H1 (cell line): ENCODE measurements around the gene MGMT. TPM values are rescaled to one million over a fixed set of nuclear protein-coding genes. Genes with fewer than 3 reads are reported as not detected.

ENCODE experiments used
- CTCF ChIA-PET: fragments of 300-600 bp; sonication (Branson Sonifier 250); formaldehyde crosslinking; loops from one replicate; lab custom pipeline; 2021; ENCODE audit not compliant: partially characterized antibody; lab: Charles Lee
- POLR2A ChIA-PET: fragments of 300-600 bp; sonication (Branson Sonifier 250); formaldehyde crosslinking; loops from one replicate; lab custom pipeline; 2021; ENCODE audit warnings: inconsistent platforms; ENCODE audit not compliant: partially characterized antibody; lab: Charles Lee
- DNase-seq, 2 experiments: peaks; one replicate each; pipeline versions ENCODE4 v3.0.0 to v3.0.0-alpha.2; 2010 to 2022; ENCODE audit warnings: low spot score in 2 of 2, low read depth in 1 of 2, mixed read lengths in 1 of 2
- FAIRE-seq: peaks from 2 replicates; lab custom pipeline; 2011; peaks lifted over from hg19 to GRCh38; lab: Jason Lieb, UNC
- H2AFZ ChIP-seq: 2 replicates; pipeline ENCODE4 v1.8.1; 2012; ENCODE audit warnings: low read length, inconsistent platforms
- H2AK5ac ChIP-seq: 2 replicates; pipeline ENCODE4 v1.6.1; 2013; ENCODE audit warnings: low read depth, low read length
- H2BK120ac ChIP-seq: replicated peaks from 2 replicates; pipeline ENCODE3; 2013; ENCODE audit warnings: low read depth, low read length, inconsistent platforms
- H2BK12ac ChIP-seq: 2 replicates; pipeline ENCODE4 v1.6.1; 2013; ENCODE audit warnings: low read depth, low read length
- H2BK15ac ChIP-seq: 2 replicates; pipeline ENCODE4 v1.6.1; 2013; ENCODE audit warnings: low read length
- H2BK20ac ChIP-seq: 2 replicates; pipeline ENCODE4 v1.6.1; 2013; ENCODE audit warnings: low read length
- H2BK5ac ChIP-seq: 2 replicates; pipeline ENCODE4 v1.6.1; 2013; ENCODE audit warnings: low read depth, low read length
- H3K14ac ChIP-seq: 2 replicates; pipeline ENCODE4 v1.6.1; 2013; ENCODE audit warnings: inconsistent platforms; ENCODE audit not compliant: insufficient read length
- H3K18ac ChIP-seq: 2 replicates; pipeline ENCODE4 v1.6.1; 2013; ENCODE audit warnings: low read length; ENCODE audit errors: extremely low read depth
- H3K23ac ChIP-seq: 2 replicates; pipeline ENCODE4 v1.6.1; 2013; ENCODE audit warnings: inconsistent platforms; ENCODE audit not compliant: insufficient read length
- H3K23me2 ChIP-seq: 2 replicates; pipeline ENCODE4 v1.6.1; 2013; ENCODE audit warnings: low read depth, low read length
- H3K27ac ChIP-seq: 2 replicates; pipeline ENCODE4 v1.6.1; 2011; ENCODE audit warnings: low read depth, low read length, inconsistent platforms
- H3K27me3 ChIP-seq, 4 experiments: replicated peaks in 1 of 4; 1 replicate in 1 of 4; 2 replicates in 3 of 4; pipeline versions ENCODE4 v1.6.1 to v1.8.1; 2011 to 2013; ENCODE audit warnings: low read length in 3 of 4, mild to moderate bottlenecking in 3 of 4, inconsistent platforms in 2 of 4, mixed read lengths in 2 of 4, moderate library complexity in 1 of 4; ENCODE audit not compliant: control insufficient read depth in 3 of 4, insufficient read depth in 3 of 4; ENCODE audit errors: extremely low read depth in 1 of 4
- H3K36me3 ChIP-seq, 4 experiments: 2 replicates each; pipeline versions ENCODE4 v1.6.1 to v1.8.1; 2011 to 2013; ENCODE audit warnings: mild to moderate bottlenecking in 4 of 4, low read length in 3 of 4, moderate library complexity in 2 of 4, control low read depth in 1 of 4, inconsistent platforms in 1 of 4; ENCODE audit not compliant: insufficient read depth in 4 of 4, control insufficient read depth in 2 of 4
- H3K4ac ChIP-seq: replicated peaks from 2 replicates; pipeline ENCODE3; 2013; ENCODE audit warnings: low read length, low read depth, mixed read lengths, inconsistent platforms; ENCODE audit not compliant: insufficient read length
- H3K4me1 ChIP-seq, 4 experiments: replicated peaks in 1 of 4; 1 replicate in 1 of 4; 2 replicates in 3 of 4; pipeline versions ENCODE4 v1.6.1 to v1.8.1; 2011 to 2013; ENCODE audit warnings: low read length in 3 of 4, inconsistent platforms in 2 of 4, mixed read lengths in 1 of 4; ENCODE audit not compliant: insufficient read depth in 4 of 4, control insufficient read depth in 3 of 4
- H3K4me2 ChIP-seq, 2 experiments: 2 replicates each; pipeline versions ENCODE4 v1.6.1 to v1.8.1; 2011 to 2013; ENCODE audit warnings: low read depth in 2 of 2, low read length in 2 of 2, control low read depth in 1 of 2, inconsistent platforms in 1 of 2, mild to moderate bottlenecking in 1 of 2; ENCODE audit not compliant: insufficient read depth in 1 of 2
- H3K4me3 ChIP-seq, 4 experiments: fragments of 200-600, 300-600 bp in 1 of 4; sonication (generic), shearing (Covaris generic), sonication (Bioruptor Twin) in 1 of 4; 2 replicates each; pipeline versions ENCODE4 v1.5.1 to v1.8.1; 2011 to 2016; ENCODE audit warnings: low read length in 4 of 4, low read depth in 3 of 4, control low read depth in 2 of 4, inconsistent platforms in 2 of 4, mild to moderate bottlenecking in 2 of 4, mixed read lengths in 1 of 4, moderate library complexity in 1 of 4; ENCODE audit not compliant: insufficient read depth in 2 of 4; ENCODE audit errors: extremely low read depth in 1 of 4
- H3K56ac ChIP-seq: replicated peaks from 2 replicates; pipeline ENCODE3; 2013; ENCODE audit warnings: low read depth, mild to moderate bottlenecking, mixed read lengths, low read length, inconsistent platforms; ENCODE audit not compliant: insufficient read length
- H3K79me1 ChIP-seq: 2 replicates; pipeline ENCODE4 v1.6.1; 2013; ENCODE audit warnings: low read depth, low read length, control low read depth
- H3K79me2 ChIP-seq, 2 experiments: 2 replicates each; pipeline versions ENCODE4 v1.6.1 to v1.8.1; 2012 to 2013; ENCODE audit warnings: low read length in 2 of 2, mild to moderate bottlenecking in 2 of 2, inconsistent platforms in 1 of 2; ENCODE audit not compliant: insufficient read depth in 2 of 2, control insufficient read depth in 1 of 2
- H3K9ac ChIP-seq, 4 experiments: replicated peaks in 1 of 4; 1 replicate in 1 of 4; 2 replicates in 3 of 4; pipeline versions ENCODE4 v1.6.1 to v1.8.1; 2011 to 2013; ENCODE audit warnings: low read depth in 3 of 4, low read length in 3 of 4, control low read depth in 2 of 4, mild to moderate bottlenecking in 2 of 4, moderate library complexity in 2 of 4, inconsistent platforms in 1 of 4; ENCODE audit errors: extremely low read depth in 1 of 4
- H3K9me3 ChIP-seq, 2 experiments: 2 replicates each; pipeline versions ENCODE4 v1.6.1 to v1.8.1; 2012 to 2013; ENCODE audit warnings: mild to moderate bottlenecking in 2 of 2, moderate library complexity in 2 of 2, control low read depth in 1 of 2, inconsistent platforms in 1 of 2, low read depth in 1 of 2, low read length in 1 of 2, mixed read lengths in 1 of 2; ENCODE audit not compliant: insufficient read depth in 2 of 2
- H4K20me1 ChIP-seq, 2 experiments: replicated peaks in 1 of 2; 2 replicates each; pipeline versions ENCODE3 to v1.8.1; 2011 to 2013; ENCODE audit warnings: inconsistent platforms in 2 of 2, low read length in 2 of 2, mild to moderate bottlenecking in 1 of 2; ENCODE audit not compliant: insufficient read depth in 2 of 2, control insufficient read depth in 1 of 2
- H4K5ac ChIP-seq: 2 replicates; pipeline ENCODE4 v1.6.1; 2013; ENCODE audit warnings: low read length, low read depth, mixed read lengths, inconsistent platforms; ENCODE audit not compliant: insufficient read length
- H4K8ac ChIP-seq: 2 replicates; pipeline ENCODE4 v1.8.0; 2013; ENCODE audit warnings: mild to moderate bottlenecking, moderate library complexity, low read length, inconsistent platforms; ENCODE audit not compliant: insufficient read depth; ENCODE audit errors: extremely low read depth
- H4K91ac ChIP-seq: replicated peaks from 2 replicates; pipeline ENCODE3; 2013; ENCODE audit warnings: low read length, mixed read lengths, inconsistent platforms; ENCODE audit not compliant: insufficient read length
- CTCF ChIP-seq, 3 experiments: IDR thresholded peaks; 1 replicate in 2 of 3; 2 replicates in 1 of 3; pipeline versions ENCODE4 v1.5.1 to v1.6.1; 2011; ENCODE audit warnings: low read length in 3 of 3, mild to moderate bottlenecking in 3 of 3, inconsistent platforms in 2 of 3, low read depth in 1 of 3, moderate library complexity in 1 of 3; ENCODE audit not compliant: insufficient read depth in 1 of 3; ENCODE audit errors: control extremely low read depth in 1 of 3
- JUN ChIP-seq: IDR thresholded peaks from 2 replicates; pipeline ENCODE4 v1.6.1; 2011; ENCODE audit warnings: low read depth, mild to moderate bottlenecking, improper control_type of control experiment, low read length
- JUND ChIP-seq: IDR thresholded peaks from 2 replicates; pipeline ENCODE4 v1.6.1; 2011; ENCODE audit warnings: mild to moderate bottlenecking, improper control_type of control experiment, low read length
- SAP30 ChIP-seq: fragments of 300-600 bp; sonication (generic); IDR thresholded peaks from 2 replicates; pipeline ENCODE4 v1.7.1; 2012; ENCODE audit warnings: low read length, moderate library complexity, mild to moderate bottlenecking, inconsistent platforms; ENCODE audit not compliant: insufficient read depth, insufficient replicate concordance
- SIX5 ChIP-seq: IDR thresholded peaks from 2 replicates; pipeline ENCODE4 v1.6.1; 2011; ENCODE audit warnings: mild to moderate bottlenecking, low read depth, low read length
- SP2 ChIP-seq: IDR thresholded peaks from 2 replicates; pipeline ENCODE4 v1.6.1; 2012; ENCODE audit warnings: mild to moderate bottlenecking, low read length, inconsistent platforms
- SRF ChIP-seq: IDR thresholded peaks from 2 replicates; pipeline ENCODE4 v1.6.1; 2011; ENCODE audit warnings: mild to moderate bottlenecking, low read depth, low read length, moderate library complexity
- TAF7 ChIP-seq: optimal IDR thresholded peaks from 2 replicates; pipeline ENCODE3; 2011; ENCODE audit warnings: low read depth, mild to moderate bottlenecking, inconsistent platforms, low read length, moderate library complexity, borderline replicate concordance
- WGBS, 2 experiments: shearing (Covaris generic) in 1 of 2; methylation state at CpG; one replicate each; pipeline versions ENCODE4 v1.1.6 to v1.1.7; 2013 to 2015; ENCODE audit warnings: low lambda C conversion rate in 2 of 2, mixed read lengths in 2 of 2, inconsistent platforms in 1 of 2, low coverage in 1 of 2, missing lambda C conversion rate in 1 of 2; ENCODE audit not compliant: insufficient replicate concordance in 2 of 2, insufficient coverage in 1 of 2, insufficient read length in 1 of 2; ENCODE audit errors: extremely low coverage in 1 of 2, missing lambda C conversion rate in 1 of 2; 5-methylcytosine and 5-hydroxymethylcytosine counted together
- polyA plus RNA-seq, 7 experiments: library from polyadenylated mRNA; depleted of rRNA in 3 of 7; stranded (reverse) in 5 of 7; unstranded in 2 of 7; fragments of >200 nt in 5 of 7; fragments of 200-250 nt in 2 of 7; gene quantifications; 1 replicate in 5 of 7; 2 replicates in 1 of 7; 4 replicates in 1 of 7; pipeline versions ENCODE4 v1.2.1 to v1.2.3, GENCODE V29; 2011 to 2013; ENCODE audit warnings: missing spikeins in 2 of 7, mixed read lengths in 2 of 7
- total RNA-seq: library from RNA; stranded (reverse); fragmentation: NEBNext Ultra II Directional; extraction: Animal tissue kit (Norgen Biotek cat#: 25700); gene quantifications from 2 replicates; pipeline ENCODE4 v1.2.1, GENCODE V29; 2021

MGMT gene
- total and polyA plus RNA-seq, 2 of the 8 experiments (the other 6 are each of a cell fraction or from before 2014, with no cell fraction given): 9.9 to 10.7 TPM

DNA sequence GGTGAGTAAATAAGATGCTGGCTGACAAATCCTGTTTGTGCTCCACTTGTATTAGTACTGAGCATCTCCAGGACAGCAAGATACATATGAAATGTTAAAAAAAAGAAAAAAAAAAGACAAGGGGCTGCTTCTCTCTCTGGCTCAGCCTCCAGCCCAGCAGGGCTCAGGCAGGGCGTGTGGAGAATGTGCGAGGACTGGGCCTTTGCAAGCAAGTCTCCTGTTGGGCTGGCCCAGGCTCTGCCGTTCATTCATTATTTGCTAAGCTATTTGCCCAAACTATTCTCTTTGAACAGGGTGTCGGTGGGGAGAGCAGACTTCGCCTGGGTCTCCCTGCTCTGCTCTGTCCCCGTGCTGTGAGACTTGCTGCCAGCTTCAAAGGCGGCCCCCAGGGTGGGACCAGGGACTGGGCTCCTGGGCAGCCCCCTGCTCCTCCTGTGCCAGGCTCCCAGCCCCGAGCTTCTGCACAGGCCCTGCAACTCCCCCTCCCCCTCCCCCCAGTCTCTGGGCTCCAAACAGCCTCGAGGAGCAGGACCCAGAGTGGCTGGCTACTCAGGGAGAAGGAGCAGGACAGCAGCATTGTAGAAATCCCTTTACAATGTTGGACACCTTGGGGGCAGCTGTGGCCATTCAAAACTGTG lies 25.6 kb upstream of the MGMT start:
- POLR2A ChIA-PET: interaction anchor here (0.5 kb wide), 1 partner anchor 1898 kb away, joined by 3 read pairs; no protein-coding TSS in a partner anchor
- CTCF ChIA-PET: interaction anchor here (0.6 to 1.2 kb wide), 2 partner anchors 26 to 265 kb away, joined by 3 read pairs; no protein-coding TSS in a partner anchor
- no peaks in the 10 kb centered on the region for H3K27me3 ChIP-seq
- H3K23me2 ChIP-seq: no peaks in the 10 kb centered on the region
- no peak overlapping the region for H3K14ac ChIP-seq
- no peak overlapping the region; the same call in 1 of the 2 replicates for H3K18ac ChIP-seq
- no peak overlapping the region for H2BK120ac ChIP-seq
- no peak overlapping the region for H2BK12ac ChIP-seq
- H3K4me2 ChIP-seq: no peak overlapping the region; a peak in 1 of 4 replicates
- DNase-seq (no peak), FAIRE-seq (no peak)
- WGBS, 2 experiments: 74% methylated on average over 8 of the region's 9 CpGs; no CpG with 5 or more reads in 1 of the 2 experiments
- H4K91ac ChIP-seq: no peak overlapping the region
- no peak overlapping the region for H3K27ac ChIP-seq
- H4K5ac ChIP-seq: no peak overlapping the region
- H2BK15ac ChIP-seq: no peak overlapping the region
- H3K79me2 ChIP-seq: no peaks in the 10 kb centered on the region
- H2AFZ ChIP-seq: no peak overlapping the region
- H3K23ac ChIP-seq: no peak overlapping the region
- H4K20me1 ChIP-seq: no peaks in the 10 kb centered on the region
- no peak overlapping the region for H3K4me3 ChIP-seq
- H3K56ac ChIP-seq: no peak overlapping the region
- H3K79me1 ChIP-seq: no peaks in the 10 kb centered on the region
- no peak overlapping the region for H3K9ac ChIP-seq
- H3K4ac ChIP-seq: no peak overlapping the region
- no peaks in the 10 kb centered on the region for H3K9me3 ChIP-seq
- no peaks in the 10 kb centered on the region for H3K36me3 ChIP-seq
- no peak overlapping the region for H4K8ac ChIP-seq
- peaks cover 0 to 12% (median 2%) of the 10 kb centered on the region in 4 experiments; a peak in 5 of 7 replicates for H3K4me1 ChIP-seq
- no peak overlapping the region for H2BK5ac ChIP-seq
- H2AK5ac ChIP-seq: no peak overlapping the region
- no peak overlapping the region for H2BK20ac ChIP-seq
- TF ChIP-seq JUN: no peak
- no peak for TF ChIP-seq SRF
- no peak for TF ChIP-seq CTCF (IDR thresholded peaks at IDR 0.05; ENCODE audit: control extremely low read depth in 1 of 3, insufficient read depth in 1 of 3, low read depth in 1 of 3, low read length in 3 of 3)
- TF ChIP-seq SP2: no peak
- TF ChIP-seq JUND: no peak
- TF ChIP-seq TAF7: no peak
- TF ChIP-seq SIX5: no peak
- no peak for TF ChIP-seq SAP30
